HCT116 (cell line): ENCODE results near the gene RNU1-1. TPM values are rescaled to one million over a fixed set of nuclear protein-coding genes. Genes with fewer than 3 reads are reported as not detected.
"Not testable (repeated sequence)": the region's sequence is repeated elsewhere in the genome, so short reads cannot be mapped to it uniquely, and the experiment has no call there.

Source experiments
- ATAC-seq: fragments of 200-7000 bp; cut with Tn5 transposase; 2 replicates; pipeline ENCODE4 v1.9.1; 2020; ENCODE audit warnings: mild to moderate bottlenecking, moderate library complexity
- BruUV-seq: library from RNA; stranded (reverse); fragments of 400-500 nt; replicated peaks from 2 replicates; lab custom pipeline; 2021; lab: Mats Ljungman, UMichigan
- CTCF ChIA-PET: fragments of 300-600 bp; sonication (Branson Sonifier 250); formaldehyde crosslinking; loops from one replicate; lab custom pipeline; 2021; ENCODE audit warnings: antibody characterized with exemption; lab: Charles Lee
- POLR2A ChIA-PET: fragments of 300-600, 350-600 bp; sonication (Branson Sonifier 250); formaldehyde crosslinking; loops from one replicate; lab custom pipeline; 2021; ENCODE audit warnings: antibody characterized with exemption; lab: Charles Lee
- RAD21 ChIA-PET, 2 experiments: fragments of 300-600 bp; sonication (Branson Sonifier 250); formaldehyde crosslinking; loops; one replicate each; lab custom pipeline; 2023; ENCODE audit warnings: low total read pairs in 2 of 2; ENCODE audit not compliant: uncharacterized antibody in 2 of 2, unreplicated experiment in 2 of 2, low non-redundant PET in 1 of 2; lab: Charles Lee
- DNase-seq: peaks from one replicate; pipeline ENCODE4 v3.0.0-alpha.2; 2010; ENCODE audit warnings: low read depth, low spot score
- H2AFZ ChIP-seq: fragments of 200-600 bp; shearing (Covaris generic), sonication (generic); 2 replicates; pipeline ENCODE4 v1.6.1; 2017; ENCODE audit warnings: low read depth, mixed run types, mixed read lengths, antibody characterized with exemption, low read length; ENCODE audit not compliant: poor library complexity, severe bottlenecking
- H3K27ac ChIP-seq: 2 replicates; pipeline ENCODE4 v1.5.1; 2012; ENCODE audit warnings: low read depth, low read length
- H3K27me3 ChIP-seq: fragments of 200-600 bp; sonication (generic); 2 replicates; pipeline ENCODE4 v1.6.1; 2016; ENCODE audit warnings: mixed run types, low read length, mixed read lengths; ENCODE audit not compliant: insufficient read depth
- H3K36me3 ChIP-seq, 2 experiments: fragments of 200-500 bp in 1 of 2; fragments of 200-600 bp in 1 of 2; sonication (Bioruptor generic) in 1 of 2; sonication (generic) in 1 of 2; 2 replicates each; pipeline versions ENCODE4 v1.5.1 to v1.6.1; 2014 to 2016; ENCODE audit warnings: low read length in 2 of 2, inconsistent platforms in 1 of 2, mixed read lengths in 1 of 2, mixed run types in 1 of 2; ENCODE audit not compliant: insufficient read depth in 2 of 2, control insufficient read depth in 1 of 2
- H3K4me1 ChIP-seq, 2 experiments: fragments of 200-600 bp in 1 of 2; sonication (generic) in 1 of 2; 2 replicates each; pipeline versions ENCODE4 v1.5.1 to v1.6.1; 2012 to 2017; ENCODE audit warnings: low read length in 2 of 2, inconsistent platforms in 1 of 2, mild to moderate bottlenecking in 1 of 2, mixed read lengths in 1 of 2, mixed run types in 1 of 2, moderate library complexity in 1 of 2; ENCODE audit not compliant: insufficient read depth in 2 of 2, control insufficient read depth in 1 of 2
- H3K4me2 ChIP-seq: fragments of 200-600 bp; sonication (generic); 2 replicates; pipeline ENCODE4 v1.6.1; 2017; ENCODE audit warnings: mixed run types, low read length, mixed read lengths
- H3K4me3 ChIP-seq, 2 experiments: fragments of 200-600 bp in 1 of 2; sonication (generic) in 1 of 2; replicated peaks in 1 of 2; 2 replicates each; pipeline ENCODE4 v1.5.1; 2011 to 2016; ENCODE audit warnings: low read length in 2 of 2, control low read depth in 1 of 2, low read depth in 1 of 2, mild to moderate bottlenecking in 1 of 2, mixed read lengths in 1 of 2, mixed run types in 1 of 2
- H3K79me2 ChIP-seq: fragments of 200-600 bp; sonication (generic); 2 replicates; pipeline ENCODE4 v1.6.1; 2017; ENCODE audit warnings: mild to moderate bottlenecking, mixed run types, low read length, moderate library complexity, mixed read lengths; ENCODE audit not compliant: insufficient read depth
- H3K9ac ChIP-seq: fragments of 200-600 bp; sonication (generic); 2 replicates; pipeline ENCODE4 v1.6.1; 2016; ENCODE audit warnings: low read length, mixed read lengths
- H3K9me2 ChIP-seq: fragments of 200-600 bp; sonication (generic), shearing (Covaris generic); 2 replicates; pipeline ENCODE4 v1.6.1; 2017; ENCODE audit warnings: mixed run types, mild to moderate bottlenecking, moderate library complexity; ENCODE audit not compliant: insufficient read depth
- H3K9me3 ChIP-seq, 2 experiments: fragments of 200-500 bp in 1 of 2; fragments of 200-600 bp in 1 of 2; sonication (Bioruptor generic) in 1 of 2; sonication (generic) in 1 of 2; 2 replicates each; pipeline ENCODE4 v1.6.1; 2014 to 2017; ENCODE audit warnings: low read length in 2 of 2, mixed read lengths in 2 of 2, inconsistent platforms in 1 of 2, low read depth in 1 of 2, mild to moderate bottlenecking in 1 of 2, mixed run types in 1 of 2, moderate library complexity in 1 of 2; ENCODE audit not compliant: control insufficient read depth in 1 of 2, insufficient read depth in 1 of 2
- H4K20me1 ChIP-seq: fragments of 200-600 bp; sonication (generic), shearing (Covaris generic); 2 replicates; pipeline ENCODE4 v1.6.1; 2017; ENCODE audit warnings: mixed run types, mild to moderate bottlenecking, moderate library complexity; ENCODE audit not compliant: insufficient read depth
- intact Hi-C: fragments of 100-400 bp; cut with micrococcal nuclease; formaldehyde crosslinking; loops from 2 replicates; pipeline ENCODE4 v1.10.0; 2022
- total RNA-seq: library from RNA; stranded (reverse); gene quantifications from one replicate; pipeline ENCODE4 v1.2.1, GENCODE V29; 2021; ENCODE audit not compliant: unreplicated experiment

The RNU1-1 gene
- total RNA-seq, 1 experiment from 2014 or later = 1,685 TPM

DNA sequence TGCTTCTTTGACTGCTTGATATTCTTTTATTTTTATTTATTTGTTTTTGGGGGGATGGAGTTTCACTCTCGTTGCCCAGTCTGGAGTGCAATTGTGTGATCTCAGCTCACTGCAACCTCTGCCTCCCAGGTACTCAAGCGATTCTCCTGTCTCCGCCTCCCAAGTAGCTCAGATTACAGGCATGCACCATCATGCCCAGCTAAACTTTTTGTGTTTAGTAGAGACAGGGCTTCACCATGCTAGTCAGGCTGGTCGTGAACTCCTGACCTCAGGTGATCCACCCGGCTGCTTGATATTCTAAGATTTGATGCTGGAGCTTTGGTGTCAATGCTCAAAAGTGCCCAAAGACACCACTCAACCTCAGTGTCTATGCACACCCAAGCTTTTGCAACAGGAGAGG is 45.6 kb upstream of the RNU1-1 start:
- H3K27ac ChIP-seq, H3K9ac ChIP-seq, RAD21 ChIA-PET, H3K4me3 ChIP-seq, POLR2A ChIA-PET, H3K9me2 ChIP-seq, H3K27me3 ChIP-seq, H4K20me1 ChIP-seq, DNase-seq, H3K9me3 ChIP-seq, H3K4me2 ChIP-seq, H3K79me2 ChIP-seq, BruUV-seq, H3K4me1 ChIP-seq, H2AFZ ChIP-seq, H3K36me3 ChIP-seq, intact Hi-C loops: not testable (repeated sequence)
- CTCF ChIA-PET = interaction anchor here (1.0 kb wide), 1 partner anchor 61 kb away, joined by 3 read pairs; no protein-coding TSS in a partner anchor
- ATAC-seq = peak; percentile 55; the same call in 1 of the 2 replicates

DNA sequence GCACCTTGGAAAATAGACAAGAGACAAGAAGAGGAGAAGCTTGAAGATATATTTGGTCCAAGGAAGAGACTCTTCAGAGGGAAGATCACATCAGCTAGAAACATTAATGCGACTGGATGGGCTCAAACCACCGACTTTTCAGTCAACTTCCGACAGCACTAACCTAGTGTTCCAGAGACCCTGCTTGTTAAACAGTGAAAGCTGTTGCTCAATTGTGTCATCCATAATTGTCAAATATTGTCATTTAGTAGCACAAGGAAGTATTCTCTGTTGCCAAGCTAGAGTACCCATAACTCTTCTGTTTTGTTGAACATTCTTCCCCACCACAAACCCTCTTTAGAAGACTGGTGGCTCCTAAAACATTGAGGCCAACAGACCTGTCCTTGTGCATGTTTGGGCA is 42.9 kb upstream of the RNU1-1 start:
- DNase-seq = not testable (repeated sequence)

DNA sequence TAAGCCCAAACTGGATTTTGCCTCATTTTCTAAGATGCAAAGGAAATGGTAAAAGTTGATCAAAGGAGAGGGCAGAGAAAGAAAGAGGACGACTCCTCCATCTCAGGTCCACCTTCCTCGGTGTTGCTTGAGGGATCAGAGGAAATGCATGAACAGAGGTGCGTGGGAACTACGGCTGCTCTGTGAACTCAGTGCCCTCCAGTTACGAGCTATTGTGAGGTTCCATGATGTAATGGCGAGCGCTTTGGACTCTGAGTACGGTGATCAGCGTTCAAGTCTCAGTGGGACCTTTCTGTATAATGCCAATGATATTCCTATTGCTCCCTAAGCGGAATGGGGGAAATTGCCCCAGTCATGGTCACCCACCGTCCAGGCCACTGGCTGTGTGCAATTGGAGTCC is 39.2 kb upstream of the RNU1-1 start:
- DNase-seq, CTCF ChIA-PET, POLR2A ChIA-PET, ATAC-seq, H3K9ac ChIP-seq, H3K27ac ChIP-seq, H3K4me1 ChIP-seq, H3K9me2 ChIP-seq, H3K4me3 ChIP-seq, H2AFZ ChIP-seq, H4K20me1 ChIP-seq, intact Hi-C loops, BruUV-seq, H3K36me3 ChIP-seq, H3K9me3 ChIP-seq, RAD21 ChIA-PET, H3K4me2 ChIP-seq, H3K27me3 ChIP-seq, H3K79me2 ChIP-seq: not testable (repeated sequence)

More for the DNA sequence above, 42.9 kb upstream of the RNU1-1 start:
- intact Hi-C loops, H3K9me3 ChIP-seq, H3K4me2 ChIP-seq, H3K27ac ChIP-seq, H4K20me1 ChIP-seq, CTCF ChIA-PET, H3K36me3 ChIP-seq, H3K9ac ChIP-seq, H3K4me3 ChIP-seq, BruUV-seq, POLR2A ChIA-PET, RAD21 ChIA-PET, H2AFZ ChIP-seq, H3K79me2 ChIP-seq, H3K4me1 ChIP-seq, ATAC-seq, H3K9me2 ChIP-seq, H3K27me3 ChIP-seq: not testable (repeated sequence)

DNA sequence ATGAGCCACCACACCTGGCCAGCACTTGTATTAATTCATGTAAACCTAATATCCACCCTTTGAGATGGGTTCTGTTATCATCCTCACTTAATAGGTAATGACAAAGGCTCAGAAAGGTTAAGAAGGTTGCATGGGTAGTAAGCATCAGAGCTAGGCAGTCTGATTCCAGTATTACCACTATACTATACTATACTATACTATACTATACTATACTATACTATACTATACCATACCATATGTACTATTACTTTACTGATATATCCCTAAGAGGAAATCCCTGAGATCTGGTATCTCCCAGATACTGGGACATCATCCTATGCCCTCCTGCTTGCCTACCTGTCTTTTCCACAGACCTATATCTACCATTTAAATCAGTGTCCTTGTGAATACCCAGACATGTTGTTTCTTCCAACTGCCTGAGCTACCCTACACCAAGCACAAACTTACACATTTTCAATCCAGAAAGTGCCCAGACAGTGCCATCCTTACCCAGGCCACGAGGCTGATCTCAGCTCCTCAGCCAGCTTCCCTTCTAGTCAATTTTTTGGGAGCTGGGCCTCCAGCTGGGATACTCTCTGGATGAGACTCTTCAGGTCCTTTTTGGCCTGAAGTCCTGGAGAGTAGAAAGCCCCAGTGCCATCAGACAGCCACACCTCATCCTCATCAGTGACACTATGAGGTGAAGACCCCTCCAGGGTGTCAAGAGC is 36.3 kb upstream of the RNU1-1 start:
- BruUV-seq, CTCF ChIA-PET, H3K27ac ChIP-seq, POLR2A ChIA-PET, H2AFZ ChIP-seq, H3K36me3 ChIP-seq, intact Hi-C loops, H3K9me2 ChIP-seq, ATAC-seq, H3K9ac ChIP-seq, H3K4me1 ChIP-seq, H3K4me3 ChIP-seq, DNase-seq, H3K4me2 ChIP-seq, H3K9me3 ChIP-seq, H4K20me1 ChIP-seq, RAD21 ChIA-PET, H3K79me2 ChIP-seq, H3K27me3 ChIP-seq: not testable (repeated sequence)
